NCI-H1436 (cell line): ENCODE measurements around the gene S100A12.

Experiments
- DNase-seq: peaks from one replicate; lab custom pipeline; 2025; lab: John Stamatoyannopoulos, UW

The S100A12 gene

GRCh38 chr1:153336650-153337049, 38.8 kb downstream of the S100A12 start:
- no peak for DNase-seq

DNA sequence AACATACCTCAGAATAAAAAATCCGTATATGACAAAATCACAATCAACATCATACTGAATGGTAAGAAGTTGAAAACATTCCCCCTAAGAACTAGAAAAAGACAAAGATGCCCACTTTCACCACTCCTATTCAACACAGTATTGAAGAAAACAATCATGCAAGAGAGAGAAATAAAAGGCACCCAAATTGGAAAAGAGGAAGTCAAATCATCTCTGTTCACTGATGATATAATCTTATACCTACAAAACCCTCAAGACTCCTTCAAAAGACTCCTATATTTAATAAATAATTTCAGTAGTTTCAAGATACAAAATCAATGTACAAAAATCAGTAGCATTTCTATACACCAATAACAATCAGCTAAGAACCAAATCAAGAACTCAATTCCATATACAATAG, 41.5 kb downstream of the S100A12 start:
- no peak for DNase-seq

GRCh38 chr1:153324912-153325311, 50.5 kb downstream of the S100A12 start:
- DNase-seq, result no peak
